ENCODE results near the gene TESK1.

DNA sequence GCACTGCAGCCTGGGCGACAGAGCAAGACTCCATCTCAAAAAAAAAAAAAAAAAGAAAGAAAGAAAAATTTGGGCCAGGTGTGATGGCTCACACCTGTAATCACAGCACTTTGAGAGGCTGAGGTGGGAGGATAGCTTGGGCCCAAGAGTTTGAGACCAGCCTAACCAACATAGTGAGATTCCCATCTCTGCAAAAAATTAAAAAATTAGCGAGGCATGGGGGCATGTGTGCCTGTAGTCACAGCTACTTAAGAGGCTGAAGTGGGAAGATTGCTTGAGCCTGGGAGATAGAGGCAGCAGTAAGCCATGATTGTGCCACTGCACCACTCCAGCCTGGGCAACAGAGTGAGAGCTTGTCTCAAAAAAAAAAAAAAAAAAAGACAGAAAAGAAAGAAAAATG is 48.5 kb downstream of the TESK1 start:
- TF ChIP-seq, protein P1, sequence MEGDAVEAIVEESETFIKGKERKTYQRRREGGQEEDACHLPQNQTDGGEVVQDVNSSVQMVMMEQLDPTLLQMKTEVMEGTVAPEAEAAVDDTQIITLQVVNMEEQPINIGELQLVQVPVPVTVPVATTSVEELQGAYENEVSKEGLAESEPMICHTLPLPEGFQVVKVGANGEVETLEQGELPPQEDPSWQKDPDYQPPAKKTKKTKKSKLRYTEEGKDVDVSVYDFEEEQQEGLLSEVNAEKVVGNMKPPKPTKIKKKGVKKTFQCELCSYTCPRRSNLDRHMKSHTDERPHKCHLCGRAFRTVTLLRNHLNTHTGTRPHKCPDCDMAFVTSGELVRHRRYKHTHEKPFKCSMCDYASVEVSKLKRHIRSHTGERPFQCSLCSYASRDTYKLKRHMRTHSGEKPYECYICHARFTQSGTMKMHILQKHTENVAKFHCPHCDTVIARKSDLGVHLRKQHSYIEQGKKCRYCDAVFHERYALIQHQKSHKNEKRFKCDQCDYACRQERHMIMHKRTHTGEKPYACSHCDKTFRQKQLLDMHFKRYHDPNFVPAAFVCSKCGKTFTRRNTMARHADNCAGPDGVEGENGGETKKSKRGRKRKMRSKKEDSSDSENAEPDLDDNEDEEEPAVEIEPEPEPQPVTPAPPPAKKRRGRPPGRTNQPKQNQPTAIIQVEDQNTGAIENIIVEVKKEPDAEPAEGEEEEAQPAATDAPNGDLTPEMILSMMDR (IDR thresholded peaks at IDR 0.05; ENCODE audit: insufficient read depth, low read length, poor library complexity, severe bottlenecking), result no peak
- TF ChIP-seq EZH2phosphoT487 (conservative IDR thresholded peaks at IDR 0.05; ENCODE audit: low read length), result no peak
